GM12865 (cell line): ENCODE data around the gene ATF4.

ENCODE experiments used
- DNase-seq: peaks from one replicate; pipeline ENCODE4 v3.0.0; 2010; ENCODE audit warnings: low read depth
- H3K4me3 ChIP-seq: 2 replicates; pipeline ENCODE4 v1.5.1; 2011; ENCODE audit warnings: mild to moderate bottlenecking, low read depth, low read length, control low read depth
- TF ChIP-seq, protein P1 (sequence below): IDR thresholded peaks from 2 replicates; pipeline ENCODE4 v1.5.1; 2011; ENCODE audit warnings: low read length, control low read depth, low read depth, inconsistent platforms; ENCODE audit not compliant: insufficient read depth; ENCODE audit errors: missing control alignments

The ATF4 gene

DNA sequence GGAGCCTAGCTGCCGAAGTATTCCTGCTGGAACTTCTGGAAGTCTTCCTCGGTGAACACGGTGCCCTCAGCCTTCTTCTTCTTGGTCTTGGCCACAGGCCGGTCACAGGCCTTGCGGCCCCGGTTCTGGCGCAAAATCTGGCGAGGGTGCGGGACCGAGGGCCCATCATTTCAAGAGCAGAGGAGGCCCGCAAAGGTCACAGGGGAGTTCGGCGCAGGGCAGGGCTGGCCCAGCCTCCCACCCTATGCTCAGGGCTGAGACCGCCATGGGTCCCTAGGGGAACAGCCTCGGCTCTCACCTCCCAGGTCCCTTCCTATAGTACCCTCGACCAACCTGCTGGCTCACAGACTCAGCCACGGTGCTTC, 9.1 kb downstream of the ATF4 start:
- TF ChIP-seq, protein P1, sequence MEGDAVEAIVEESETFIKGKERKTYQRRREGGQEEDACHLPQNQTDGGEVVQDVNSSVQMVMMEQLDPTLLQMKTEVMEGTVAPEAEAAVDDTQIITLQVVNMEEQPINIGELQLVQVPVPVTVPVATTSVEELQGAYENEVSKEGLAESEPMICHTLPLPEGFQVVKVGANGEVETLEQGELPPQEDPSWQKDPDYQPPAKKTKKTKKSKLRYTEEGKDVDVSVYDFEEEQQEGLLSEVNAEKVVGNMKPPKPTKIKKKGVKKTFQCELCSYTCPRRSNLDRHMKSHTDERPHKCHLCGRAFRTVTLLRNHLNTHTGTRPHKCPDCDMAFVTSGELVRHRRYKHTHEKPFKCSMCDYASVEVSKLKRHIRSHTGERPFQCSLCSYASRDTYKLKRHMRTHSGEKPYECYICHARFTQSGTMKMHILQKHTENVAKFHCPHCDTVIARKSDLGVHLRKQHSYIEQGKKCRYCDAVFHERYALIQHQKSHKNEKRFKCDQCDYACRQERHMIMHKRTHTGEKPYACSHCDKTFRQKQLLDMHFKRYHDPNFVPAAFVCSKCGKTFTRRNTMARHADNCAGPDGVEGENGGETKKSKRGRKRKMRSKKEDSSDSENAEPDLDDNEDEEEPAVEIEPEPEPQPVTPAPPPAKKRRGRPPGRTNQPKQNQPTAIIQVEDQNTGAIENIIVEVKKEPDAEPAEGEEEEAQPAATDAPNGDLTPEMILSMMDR = no peak
- no peak for DNase-seq
- H3K4me3 ChIP-seq = peak overlapping the region; percentile 72

DNA sequence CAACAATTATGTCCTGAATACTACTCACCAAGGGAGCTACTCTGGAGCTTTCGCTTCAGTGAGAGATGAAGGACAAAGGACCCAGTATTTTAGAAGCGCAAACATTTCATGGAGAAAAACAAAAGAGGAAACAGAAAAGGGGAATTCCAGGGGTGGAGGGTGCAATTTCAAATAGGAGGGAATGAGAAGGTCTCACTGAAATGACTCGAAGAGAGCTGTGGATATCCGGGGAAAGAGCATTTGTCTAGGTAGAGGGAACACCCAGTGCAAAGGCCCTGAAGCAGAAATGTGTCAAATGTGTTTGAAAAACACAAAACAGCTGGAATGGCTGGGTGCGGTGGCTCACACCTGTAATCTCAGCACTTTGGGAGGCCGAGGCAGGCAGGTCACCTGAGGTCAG, 9.8 kb downstream of the ATF4 start:
- TF ChIP-seq, protein P1 = no peak
- DNase-seq = no peak
- peak overlapping the region; percentile 72 for H3K4me3 ChIP-seq

- peak; percentile 67 for DNase-seq
- TF ChIP-seq, protein P1 = peak; percentile 25
- H3K4me3 ChIP-seq = no peak overlapping the region
These were observed 10.4 kb downstream of the ATF4 start for GRCh38 chr22:39530692-39531331.

GRCh38 chr22:39532215-39533073, 12.1 kb downstream of the ATF4 start, which contains the start of gene RPS19BP1:
Gene RPS19BP1 (minus strand): TSS chr22:39532748. CDS start chr22:39532738, 10 bp downstream.
- DNase-seq = peak; percentile 100
- TF ChIP-seq, protein P1 = no peak
- peak within 1 kb of the TSS; percentile 95 for H3K4me3 ChIP-seq

DNA sequence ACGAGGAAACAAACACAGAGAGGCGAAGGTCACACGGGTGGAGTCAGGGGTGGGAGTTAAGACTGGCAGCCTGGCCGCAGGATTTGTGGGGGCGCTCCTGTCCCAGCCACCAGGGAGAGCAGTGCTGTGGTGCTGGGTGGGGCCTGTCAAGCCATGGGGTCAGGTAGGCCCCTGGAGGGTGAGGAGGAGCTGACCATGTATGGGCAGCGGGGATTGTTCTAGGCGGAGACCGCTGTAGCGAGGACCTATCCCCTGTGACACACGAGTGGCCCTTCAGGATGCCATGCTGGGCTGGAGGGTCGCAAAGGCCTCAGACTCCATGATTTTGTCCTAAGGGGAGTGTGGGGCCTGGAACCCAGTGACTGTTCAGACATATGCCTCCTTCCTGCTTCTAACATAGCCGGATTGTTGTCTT, 13.7 kb downstream of the ATF4 start:
- no peak overlapping the region for H3K4me3 ChIP-seq
- peak; percentile 11 for DNase-seq
- TF ChIP-seq, protein P1 = no peak

GRCh38 chr22:39534591-39535356, 14.4 kb downstream of the ATF4 start:
- DNase-seq = peak; percentile 72
- TF ChIP-seq, protein P1 = peak; percentile 79
- no peak overlapping the region for H3K4me3 ChIP-seq
